Midbrain (tissue), 1 donor: ENCODE data around the gene PRPF40A.

Experiments used
- DNase-seq: peaks from one replicate; lab custom pipeline; 2025; lab: John Stamatoyannopoulos, UW

PRPF40A gene

DNA sequence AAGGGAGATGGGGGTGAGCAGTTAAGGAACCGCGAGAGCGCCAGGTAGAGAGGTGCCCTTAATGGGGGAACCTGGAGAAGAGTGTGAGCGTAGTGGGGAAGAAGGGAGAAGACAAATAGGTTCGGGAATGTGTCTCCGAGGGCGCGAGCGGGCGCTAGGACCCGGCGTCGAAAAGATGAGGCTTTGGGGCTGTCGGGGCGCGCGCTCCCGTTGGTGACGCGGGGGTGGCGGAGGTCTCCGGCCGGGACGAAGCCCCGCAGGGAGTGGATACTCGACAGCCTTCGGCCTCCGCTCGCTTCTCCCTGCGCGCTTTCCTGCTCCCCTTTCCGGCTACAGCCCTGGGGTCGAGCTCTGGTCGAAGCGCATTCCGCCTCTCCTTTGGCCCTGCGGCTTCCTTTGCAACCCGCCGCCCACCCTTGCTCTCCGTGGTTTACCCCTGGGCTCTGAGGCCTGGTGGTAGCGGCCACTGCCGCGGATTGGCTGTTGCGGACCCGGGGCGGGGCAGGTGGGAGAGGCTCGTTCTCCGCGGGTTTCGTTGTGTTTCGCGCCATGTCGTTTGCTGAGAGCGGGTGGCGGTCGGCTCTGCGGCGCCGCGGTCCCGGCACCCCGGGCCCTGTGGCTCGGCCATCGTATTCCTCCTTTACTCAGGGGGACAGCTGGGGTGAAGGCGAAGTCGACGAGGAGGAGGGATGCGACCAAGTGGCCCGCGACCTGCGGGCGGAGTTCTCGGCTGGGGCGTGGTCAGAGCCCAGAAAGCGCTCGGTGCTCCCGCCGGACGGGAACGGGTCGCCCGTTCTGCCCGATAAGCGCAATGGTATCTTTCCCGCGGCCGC is 1.0 kb upstream of the PRPF40A start, which contains the start of gene ARL6IP6:
Gene ARL6IP6, plus strand, starts transcription at position 545 of the 833 bp plus-strand sequence. Its CDS starts 5 bp downstream, at position 550.
- peak; percentile 97 for DNase-seq

DNA sequence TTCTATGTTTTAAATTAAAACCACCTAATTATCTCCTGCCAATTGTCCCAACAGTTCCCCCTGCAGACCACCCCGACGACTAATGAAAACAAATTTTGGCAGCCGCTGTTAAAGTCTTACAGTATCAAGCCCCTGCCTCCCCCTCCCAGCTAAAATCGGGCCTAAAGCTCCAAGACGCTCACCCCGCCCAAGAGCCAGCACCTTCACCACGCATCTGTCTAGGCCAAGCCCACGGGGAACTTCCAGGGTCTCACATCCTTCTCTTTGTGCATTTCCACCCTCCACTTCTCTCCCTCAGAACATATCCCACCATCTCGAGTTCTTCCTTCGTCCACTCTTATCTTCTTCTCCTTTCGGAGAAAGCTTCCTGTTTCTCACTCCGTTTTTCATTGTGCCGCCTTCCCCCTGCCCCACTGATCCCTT is 445 bp downstream of the PRPF40A start:
- DNase-seq = no peak

DNA sequence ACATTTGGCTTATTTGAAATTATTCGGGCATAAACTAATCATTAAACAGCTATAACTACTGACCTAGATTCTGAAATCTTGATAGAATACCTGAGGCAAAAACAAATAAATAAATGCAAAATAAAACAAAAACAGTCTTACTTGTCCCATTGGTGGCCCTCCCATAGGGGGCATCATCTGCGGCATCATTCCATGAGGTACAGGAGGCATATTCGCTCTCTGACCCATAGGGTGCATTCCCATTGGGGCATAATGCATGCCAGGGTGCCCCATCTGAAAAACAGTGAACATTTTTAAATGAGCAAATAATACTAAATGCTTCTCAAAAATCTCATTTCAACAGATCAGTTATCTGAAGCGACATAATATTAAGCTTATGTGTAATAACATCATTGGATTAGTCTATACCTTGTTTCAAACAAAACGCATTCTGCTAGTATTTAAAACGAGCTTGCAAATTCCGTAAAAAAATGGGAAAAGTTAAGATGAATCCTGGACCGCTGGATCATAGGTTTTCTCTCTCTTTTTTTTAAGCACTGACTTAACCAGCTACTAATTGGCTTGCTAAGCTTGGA is 1.3 kb downstream of the PRPF40A start:
- no peak for DNase-seq

DNA sequence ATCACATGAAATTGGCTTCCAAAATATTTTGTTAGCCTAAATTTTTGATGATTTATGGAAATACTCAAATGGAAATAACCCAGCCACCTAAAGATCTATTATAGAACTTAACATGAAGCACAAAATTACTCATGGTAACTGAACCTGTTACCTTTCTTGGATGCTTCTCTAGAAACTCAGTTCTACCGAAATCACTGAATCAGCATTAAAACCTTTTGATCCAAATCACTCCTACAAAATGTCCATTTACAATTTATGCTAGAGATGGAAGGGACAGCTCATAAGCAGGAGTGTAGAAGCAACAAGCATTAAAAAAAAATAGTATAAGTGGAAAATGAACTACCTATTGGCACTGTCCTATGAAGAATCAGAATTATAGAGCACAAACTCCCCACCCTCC is 2.1 kb downstream of the PRPF40A start:
- DNase-seq = no peak

DNA sequence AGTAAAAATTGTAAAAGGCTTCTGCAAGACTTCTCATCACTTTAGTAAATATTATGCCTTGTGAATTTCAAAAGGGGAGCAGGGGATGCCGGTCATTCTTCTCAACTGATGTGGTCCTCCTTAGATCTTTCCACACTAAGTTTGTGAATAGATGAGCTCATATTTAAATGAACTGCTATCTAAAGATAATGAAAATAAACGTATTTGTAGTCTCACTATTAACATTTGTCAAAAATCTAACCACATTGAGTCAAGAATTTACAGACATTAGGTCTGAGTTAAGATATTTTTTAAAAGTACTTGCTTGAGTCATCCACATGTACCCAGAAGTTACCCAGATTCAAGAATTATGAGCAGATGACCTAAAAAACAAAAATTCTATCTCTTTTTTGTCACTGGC is 6.5 kb downstream of the PRPF40A start:
- DNase-seq = no peak

DNA sequence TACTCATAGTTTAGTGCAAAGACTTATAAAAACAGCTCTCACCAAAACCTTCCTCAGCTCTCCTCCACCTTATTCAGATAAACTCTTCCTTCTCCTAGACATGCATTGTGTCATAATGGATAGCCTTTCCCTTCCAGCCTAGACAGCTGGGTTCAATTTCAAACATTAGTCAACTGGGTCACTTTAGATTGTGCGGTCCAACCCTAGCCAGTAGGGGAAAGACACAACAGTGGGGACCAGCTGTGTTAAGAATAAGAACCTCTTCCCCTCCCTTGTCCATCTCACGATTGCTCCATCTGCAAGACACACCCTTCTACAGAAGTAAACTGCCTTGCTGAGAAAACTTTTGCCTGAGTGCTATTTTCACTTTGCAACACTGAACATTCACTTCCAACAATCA is 8.5 kb downstream of the PRPF40A start:
- DNase-seq = no peak

DNA sequence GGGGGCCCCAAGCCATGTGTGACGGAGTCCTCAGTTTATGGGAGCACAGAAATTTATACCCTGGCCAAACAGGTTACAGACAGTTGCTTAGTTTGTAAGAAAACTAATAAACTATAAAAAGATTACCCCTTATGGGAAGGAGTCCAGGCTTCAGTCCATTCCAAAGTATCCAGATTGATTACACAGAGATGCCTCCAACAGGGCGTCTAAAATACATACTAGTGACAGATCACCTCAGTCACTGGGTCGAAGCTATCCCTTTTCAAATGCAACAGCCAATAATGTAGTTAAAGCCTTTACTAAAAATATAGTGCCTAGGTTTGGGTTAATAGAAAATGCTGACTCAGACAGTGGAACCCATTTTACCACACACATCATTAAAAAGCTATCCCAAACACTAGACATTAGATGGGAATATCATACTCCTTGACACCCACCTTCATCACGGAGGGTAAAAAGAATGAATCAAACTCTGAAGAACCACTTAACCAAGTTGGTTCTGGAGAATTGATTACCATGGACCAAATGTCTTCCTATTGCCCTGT is 10.7 kb downstream of the PRPF40A start:
- DNase-seq = no peak

DNA sequence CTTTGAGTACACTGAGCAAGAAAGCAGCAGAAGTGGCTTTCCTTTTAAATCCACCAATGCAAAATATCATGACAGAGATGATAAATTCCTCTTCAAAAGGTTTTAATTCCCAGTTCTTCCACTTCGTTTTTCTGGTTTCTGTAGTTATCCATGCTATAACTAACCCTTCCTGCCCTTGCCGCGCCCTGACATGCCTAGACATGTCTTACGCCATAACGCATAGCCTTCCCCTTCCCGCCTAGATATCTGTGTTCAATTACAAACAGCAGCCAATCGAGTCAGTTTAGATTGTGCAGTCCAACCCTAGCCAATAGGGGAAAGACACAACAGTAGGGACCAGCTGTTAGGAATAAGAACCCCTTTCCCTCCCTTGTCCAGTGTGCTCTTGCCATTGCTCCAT is 16.1 kb downstream of the PRPF40A start:
- no peak for DNase-seq

DNA sequence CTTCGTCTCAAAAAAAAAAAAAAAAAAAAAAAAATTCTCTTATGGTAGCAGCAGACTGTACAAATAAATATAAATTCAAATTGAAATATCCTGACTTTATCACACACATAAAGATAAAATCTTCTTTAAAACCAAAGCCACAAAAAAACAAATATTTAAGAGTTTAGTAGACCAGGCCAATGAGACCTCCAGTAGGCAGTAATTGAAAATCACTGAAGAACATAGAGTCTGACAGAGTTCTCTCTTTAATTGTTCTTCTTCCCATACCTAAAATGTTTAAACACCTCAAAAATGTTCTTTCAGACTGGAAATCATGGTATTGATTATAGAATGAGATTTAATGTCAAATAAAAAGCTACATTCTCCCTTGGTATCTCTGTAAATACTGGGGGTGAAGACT is 20.8 kb downstream of the PRPF40A start:
- DNase-seq = no peak

DNA sequence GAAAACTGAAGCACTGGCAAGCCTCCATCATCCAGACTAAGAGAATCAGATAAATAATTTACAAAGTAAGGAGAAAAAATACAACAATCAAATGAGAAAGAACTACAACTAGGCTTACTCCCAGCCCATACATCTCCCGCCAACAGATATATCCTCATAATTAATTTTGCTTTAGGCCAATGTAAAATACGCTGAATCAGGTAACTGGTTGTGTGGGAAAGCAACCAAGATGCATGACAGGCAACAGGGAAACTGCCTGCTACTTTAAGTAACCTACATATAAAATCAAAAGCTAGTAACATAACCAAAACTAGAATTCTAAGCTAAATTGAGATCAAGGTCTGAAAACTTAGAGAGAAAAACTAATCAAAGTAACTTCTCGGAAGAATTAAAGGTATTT is 21.5 kb downstream of the PRPF40A start:
- no peak for DNase-seq

DNA sequence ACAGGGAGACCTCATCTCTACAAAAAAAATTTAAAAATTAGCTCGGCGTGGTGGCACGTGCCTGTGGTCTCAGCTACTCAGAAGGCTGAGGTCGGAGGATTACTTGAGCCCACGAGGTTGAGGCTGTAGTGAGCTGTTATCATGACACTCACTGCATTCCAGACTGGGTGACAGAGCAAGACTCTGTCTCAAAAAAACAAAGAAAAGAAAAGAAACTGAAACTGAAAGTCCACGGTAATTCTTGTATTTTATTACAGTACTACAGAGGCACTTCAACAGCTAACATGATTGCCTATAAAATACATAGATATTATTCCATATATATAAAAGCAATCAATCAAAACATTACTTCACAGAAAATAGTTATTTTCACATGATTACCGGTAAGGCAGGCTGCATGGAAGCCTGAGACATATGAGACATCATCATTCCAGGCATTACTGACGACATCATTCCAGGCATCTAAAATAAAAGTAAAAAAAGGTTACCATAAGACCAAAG is 23.1 kb downstream of the PRPF40A start:
- DNase-seq = no peak

DNA sequence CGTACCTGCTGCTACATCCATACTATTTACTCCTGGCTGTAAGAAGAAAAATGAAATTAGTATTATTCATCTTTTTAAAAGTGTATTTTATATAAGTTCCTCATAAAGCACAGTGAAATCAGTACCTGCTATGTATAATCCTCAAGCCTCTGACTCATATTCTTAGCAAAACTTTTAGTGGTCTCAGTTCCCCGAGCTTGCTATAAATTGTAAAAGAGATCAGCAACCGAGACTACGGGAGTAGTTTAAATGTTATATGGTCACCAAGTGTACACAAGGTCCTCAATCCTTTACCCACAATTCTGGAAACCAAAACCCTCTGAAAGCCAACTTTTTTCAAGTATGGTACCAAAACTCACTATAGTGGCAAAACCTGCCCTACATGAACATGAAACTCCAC is 24.2 kb downstream of the PRPF40A start:
- DNase-seq = no peak

DNA sequence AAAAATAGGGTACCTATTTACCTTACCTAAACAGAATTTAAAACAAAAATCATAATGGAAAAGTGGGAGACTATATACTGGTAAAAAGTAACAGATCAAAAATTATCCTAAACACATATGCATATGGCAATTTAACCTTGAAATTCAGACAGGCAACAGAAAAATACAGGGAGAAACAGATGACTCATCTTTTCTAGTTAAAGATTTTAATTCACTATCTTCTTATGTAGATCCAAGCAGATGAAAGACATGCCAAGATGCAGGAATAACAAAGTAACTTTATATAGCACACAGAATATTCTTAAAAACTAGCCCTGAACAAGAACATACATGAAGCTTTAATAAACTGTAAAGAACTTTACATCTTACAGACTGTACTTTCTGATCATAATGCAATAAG is 30.9 kb downstream of the PRPF40A start:
- no peak for DNase-seq

DNA sequence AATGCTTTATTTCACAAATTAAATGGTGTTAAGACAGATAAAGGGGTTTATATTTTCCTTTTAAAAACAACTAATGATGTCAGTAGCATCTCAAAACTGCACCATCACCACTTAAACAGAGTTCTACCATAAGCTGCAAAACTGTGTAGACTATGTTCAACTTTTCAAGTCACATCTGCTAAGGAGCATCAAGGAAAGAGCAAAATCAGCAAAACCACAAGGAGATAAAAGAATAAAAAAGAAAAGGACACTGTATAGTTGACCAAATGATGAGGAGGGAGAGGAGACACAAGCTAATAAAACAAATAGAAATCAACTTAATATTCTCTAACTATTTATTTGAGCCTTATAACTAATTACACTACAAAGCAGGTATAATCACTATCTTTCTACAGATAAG is 33.9 kb downstream of the PRPF40A start:
- DNase-seq = no peak

DNA sequence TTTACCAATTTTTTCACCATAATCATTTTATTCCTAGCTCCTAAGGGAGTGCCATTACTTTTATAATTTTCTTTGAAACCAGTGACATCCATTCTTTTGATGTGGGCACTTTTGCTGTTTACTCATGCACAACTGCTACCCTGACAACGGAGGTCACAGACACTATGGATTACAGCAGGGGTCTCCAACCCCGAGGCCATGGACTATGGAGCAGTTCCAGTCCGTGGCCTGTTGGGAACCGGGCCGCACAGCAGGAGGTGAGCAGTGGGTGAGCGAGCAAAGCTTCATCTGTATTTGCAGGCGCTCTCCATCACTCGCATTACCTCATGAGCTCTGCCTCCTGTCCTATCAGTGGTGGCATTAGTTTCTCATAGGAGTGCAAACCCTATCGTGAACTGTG is 34.6 kb downstream of the PRPF40A start:
- no peak for DNase-seq

DNA sequence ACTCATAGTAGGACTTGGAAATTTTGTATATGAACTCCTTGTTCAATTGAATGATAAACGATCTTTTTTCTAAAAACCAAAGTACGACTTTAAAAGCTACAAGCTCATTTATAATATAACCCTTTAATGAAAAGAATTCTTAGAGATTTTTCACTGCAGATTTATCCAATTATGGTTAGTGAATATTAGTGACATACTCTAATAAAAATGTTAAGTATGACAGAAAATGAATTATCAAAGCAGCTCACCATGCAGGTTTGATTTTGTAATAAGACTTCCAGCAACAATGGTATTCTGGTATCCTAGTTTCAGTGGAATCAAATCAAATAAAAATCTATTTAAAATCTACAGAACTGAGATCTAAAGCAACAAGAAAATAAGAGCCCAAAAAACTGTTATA is 38.5 kb downstream of the PRPF40A start:
- DNase-seq = no peak

DNA sequence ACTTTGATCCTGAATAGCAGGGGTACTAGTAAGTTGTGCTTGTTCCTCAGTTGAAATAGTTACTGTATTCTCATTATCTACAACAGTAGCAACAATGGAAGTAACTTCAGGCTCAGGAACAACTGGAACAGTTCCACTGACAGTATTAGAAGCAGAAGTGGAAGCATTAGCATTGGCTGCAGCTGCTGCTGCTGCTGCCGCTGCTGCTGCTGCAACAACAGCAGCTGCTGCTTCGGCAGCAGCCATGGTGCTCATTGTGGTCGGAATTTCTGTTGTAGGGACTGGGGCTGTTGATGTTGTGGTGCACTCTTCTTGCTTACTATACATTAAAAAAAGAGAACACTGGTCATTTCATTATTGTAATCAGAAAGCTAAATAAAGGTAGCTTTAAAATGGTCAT is 40.8 kb downstream of the PRPF40A start:
- DNase-seq = no peak

DNA sequence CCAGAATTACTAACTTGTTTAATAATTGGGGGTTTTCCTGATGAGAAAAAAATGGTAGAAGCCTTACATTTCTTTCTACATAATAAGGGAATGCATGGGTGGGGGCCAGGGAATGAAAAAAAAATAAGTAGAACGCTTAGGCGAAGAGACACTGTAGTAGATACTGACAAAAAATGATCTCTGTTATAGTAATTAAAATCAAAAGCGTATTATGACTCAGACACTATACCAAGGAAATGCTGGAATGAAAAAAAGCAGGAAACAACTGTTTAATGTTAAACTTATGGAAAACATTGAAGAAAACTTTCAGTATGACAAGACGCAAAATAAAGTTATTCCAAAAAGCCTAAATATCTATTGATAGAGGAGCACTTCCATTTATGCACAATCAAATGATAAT is 42.9 kb downstream of the PRPF40A start:
- DNase-seq = no peak

DNA sequence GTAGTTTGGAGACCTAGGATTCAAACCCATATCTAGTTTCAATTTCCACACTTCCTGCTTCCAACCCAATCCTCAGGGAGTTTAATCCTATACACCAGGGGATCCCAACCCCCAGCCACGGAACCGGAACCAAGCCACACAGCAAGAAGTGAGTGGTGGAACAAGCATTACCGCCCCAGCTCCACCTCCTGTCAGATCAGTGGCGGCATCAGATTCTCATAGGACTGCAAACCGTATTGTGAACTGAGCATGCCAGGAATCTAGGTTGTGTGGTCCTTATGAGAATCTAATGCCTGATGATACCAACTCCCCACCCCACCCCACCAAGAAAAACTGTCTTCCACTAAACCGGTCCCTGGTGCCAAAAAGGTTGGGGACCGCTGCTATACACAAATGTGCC is 52.5 kb downstream of the PRPF40A start:
- no peak for DNase-seq

DNA sequence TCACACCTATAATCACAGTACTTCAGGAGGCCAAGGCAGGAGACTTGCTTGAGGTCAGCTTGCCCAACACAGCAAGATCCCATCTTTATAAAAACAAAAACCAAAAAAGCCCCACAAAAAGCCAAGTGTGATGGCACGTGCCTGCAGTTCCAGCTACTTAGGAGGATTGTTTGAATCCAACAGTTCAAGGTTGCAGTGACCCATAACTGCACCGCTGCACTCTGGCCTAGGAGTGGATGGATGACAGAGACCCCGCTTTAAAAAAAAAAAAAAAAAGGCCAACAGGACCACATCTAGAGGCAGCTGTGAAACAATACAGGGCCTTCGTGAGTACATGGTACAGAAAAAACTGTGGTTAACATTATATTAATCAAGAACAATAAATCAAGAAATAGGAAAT is 56.2 kb downstream of the PRPF40A start:
- DNase-seq = no peak

DNA sequence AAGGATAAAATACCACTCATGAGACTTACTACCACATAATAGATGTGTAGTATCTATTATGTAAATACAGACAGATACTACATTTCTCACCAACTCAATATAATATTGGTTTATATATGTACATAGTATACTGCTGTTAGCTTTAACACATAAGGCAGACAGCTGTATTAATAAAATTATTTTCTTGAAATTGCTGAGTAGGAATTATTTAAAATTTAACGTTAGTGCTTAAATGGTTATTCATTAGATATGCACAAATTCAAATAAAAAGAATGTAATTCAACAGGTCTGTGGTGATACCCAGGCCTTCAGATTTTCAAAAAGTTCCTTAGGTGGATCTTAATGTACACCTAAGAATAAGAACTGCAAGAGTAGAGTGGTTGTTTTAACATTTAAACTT is 59.0 kb downstream of the PRPF40A start:
- DNase-seq = no peak

DNA sequence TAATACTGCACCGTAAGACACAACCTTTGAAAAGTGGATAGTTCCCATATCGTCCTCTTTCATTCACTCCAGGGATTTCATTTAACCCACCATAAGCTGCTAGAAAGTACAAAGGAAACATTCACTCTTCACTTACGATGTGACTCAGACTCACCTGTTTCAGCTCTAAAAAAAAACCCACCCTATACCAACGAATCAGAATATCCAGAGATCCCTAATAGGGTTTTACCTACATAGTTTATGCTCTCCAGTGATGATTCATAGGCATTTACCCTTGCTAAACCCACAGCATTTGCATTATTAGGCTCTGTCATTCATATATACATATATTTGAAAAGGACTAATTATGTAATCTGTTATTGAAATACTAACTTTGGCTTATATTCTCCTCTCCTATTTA is 60.2 kb downstream of the PRPF40A start:
- DNase-seq = no peak

DNA sequence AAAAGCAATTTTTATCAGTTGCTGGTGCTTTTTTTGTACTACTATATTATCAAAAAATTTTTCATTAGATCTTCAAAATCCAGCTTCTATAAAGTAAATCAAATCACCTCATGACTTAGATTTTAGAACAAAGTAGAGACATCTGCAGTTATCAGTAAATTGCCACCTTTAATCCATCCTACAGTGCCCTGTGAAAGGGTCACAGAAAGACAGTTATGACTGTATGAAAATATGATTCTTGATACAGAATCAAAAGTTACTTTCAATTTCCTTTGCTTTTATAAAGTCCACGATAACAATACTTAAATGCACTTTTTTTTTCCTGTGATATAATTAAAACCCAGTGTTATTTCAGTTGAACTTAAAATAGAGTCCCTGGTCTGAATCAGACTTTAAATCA is 61.4 kb downstream of the PRPF40A start:
- DNase-seq = no peak
